ENCODE data around the gene TMC6.
"Not testable (repeated sequence)": the region's sequence is repeated elsewhere in the genome, so short reads cannot be mapped to it uniquely, and the experiment has no call there.

The TMC6 gene, protein sequence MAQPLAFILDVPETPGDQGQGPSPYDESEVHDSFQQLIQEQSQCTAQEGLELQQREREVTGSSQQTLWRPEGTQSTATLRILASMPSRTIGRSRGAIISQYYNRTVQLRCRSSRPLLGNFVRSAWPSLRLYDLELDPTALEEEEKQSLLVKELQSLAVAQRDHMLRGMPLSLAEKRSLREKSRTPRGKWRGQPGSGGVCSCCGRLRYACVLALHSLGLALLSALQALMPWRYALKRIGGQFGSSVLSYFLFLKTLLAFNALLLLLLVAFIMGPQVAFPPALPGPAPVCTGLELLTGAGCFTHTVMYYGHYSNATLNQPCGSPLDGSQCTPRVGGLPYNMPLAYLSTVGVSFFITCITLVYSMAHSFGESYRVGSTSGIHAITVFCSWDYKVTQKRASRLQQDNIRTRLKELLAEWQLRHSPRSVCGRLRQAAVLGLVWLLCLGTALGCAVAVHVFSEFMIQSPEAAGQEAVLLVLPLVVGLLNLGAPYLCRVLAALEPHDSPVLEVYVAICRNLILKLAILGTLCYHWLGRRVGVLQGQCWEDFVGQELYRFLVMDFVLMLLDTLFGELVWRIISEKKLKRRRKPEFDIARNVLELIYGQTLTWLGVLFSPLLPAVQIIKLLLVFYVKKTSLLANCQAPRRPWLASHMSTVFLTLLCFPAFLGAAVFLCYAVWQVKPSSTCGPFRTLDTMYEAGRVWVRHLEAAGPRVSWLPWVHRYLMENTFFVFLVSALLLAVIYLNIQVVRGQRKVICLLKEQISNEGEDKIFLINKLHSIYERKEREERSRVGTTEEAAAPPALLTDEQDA

DNA sequence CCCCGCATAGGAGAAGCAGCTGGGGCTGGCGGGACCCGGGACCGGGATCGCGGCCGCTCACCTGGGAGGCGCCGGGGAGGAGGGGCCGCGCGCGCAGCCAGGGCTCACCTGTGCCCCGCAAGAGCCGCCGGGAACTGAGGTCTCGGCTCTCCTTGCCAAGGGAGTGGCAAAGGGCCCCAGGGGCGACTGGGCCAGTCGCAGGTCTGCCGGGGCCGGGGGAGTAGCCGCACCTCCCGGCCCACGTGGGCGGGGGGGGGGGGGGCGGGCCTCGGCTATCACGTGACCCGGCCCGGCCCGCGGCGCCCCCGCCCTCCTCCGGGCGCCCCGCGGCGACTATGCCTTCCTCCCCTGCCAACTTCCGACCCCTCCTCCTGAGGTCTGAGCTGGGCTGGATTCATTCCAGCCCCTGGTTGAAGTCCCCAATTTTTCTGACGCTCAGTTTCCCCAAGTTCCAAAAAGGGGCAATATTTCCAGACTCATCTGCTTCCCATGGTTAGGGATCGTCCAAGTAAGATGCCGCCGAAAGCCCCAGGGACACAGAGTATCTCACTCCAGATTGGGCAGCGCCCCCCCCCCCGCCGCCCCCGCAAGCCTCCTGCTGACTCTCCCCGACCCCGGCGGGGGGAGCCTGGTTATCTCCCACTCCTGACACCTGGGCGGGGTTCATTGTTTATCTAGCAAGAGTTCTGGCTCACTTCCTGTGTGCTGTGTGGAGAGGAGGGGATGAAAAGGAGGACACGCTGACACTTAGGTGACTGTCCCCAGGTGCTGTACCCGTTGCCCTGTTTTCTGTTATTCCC is at the start of gene TMC6:
Gene TMC6, minus strand, starts transcription at position 205 of the 800 bp plus-strand sequence. CDS start 1,923 bp downstream, outside the sequence.
- peak in 1 of 2 donors; percentile 51 for DNase-seq

DNA sequence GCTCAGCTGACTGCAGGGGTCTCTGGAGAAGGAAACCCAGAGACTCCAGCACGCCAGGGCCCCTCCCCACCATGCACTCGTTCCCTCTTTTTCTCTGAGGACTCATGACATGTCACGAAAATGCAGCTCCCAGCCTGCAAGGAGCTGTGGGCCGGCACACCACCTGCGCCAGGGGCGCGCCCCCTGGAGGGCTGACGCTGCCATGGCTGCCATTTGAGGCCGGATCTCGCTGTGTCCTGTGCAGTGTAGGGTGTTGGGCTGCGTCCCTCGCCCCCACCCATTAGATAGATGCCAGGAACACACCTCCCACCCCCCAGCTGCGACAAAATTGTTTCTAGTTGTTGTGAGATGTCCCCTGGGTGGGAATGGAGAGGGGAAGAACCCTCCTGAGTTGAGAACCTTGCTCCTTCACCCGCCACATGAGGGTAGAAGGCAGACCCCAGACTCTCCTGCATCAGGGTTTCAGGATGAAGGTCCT is 48.0 kb upstream of the TMC6 start:
- peak; percentile 33 to 53 for DNase-seq

DNA sequence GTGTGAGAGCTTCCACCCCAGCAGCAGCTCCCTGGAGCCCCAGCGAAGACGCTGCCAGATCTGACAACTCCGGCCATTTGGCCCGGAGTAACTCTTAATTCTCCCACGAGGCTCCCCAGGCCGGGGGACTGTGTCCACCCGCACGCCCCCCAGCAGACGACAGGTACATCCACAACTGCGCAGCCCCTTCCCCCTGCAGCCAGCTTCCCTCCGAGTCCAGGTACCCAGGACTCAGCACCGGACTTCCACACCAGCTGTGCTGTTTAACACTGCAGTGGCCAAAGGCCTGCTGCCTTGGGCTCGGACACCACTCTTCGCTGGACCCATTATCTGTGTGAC is 47.1 kb upstream of the TMC6 start:
- no peak for DNase-seq

DNA sequence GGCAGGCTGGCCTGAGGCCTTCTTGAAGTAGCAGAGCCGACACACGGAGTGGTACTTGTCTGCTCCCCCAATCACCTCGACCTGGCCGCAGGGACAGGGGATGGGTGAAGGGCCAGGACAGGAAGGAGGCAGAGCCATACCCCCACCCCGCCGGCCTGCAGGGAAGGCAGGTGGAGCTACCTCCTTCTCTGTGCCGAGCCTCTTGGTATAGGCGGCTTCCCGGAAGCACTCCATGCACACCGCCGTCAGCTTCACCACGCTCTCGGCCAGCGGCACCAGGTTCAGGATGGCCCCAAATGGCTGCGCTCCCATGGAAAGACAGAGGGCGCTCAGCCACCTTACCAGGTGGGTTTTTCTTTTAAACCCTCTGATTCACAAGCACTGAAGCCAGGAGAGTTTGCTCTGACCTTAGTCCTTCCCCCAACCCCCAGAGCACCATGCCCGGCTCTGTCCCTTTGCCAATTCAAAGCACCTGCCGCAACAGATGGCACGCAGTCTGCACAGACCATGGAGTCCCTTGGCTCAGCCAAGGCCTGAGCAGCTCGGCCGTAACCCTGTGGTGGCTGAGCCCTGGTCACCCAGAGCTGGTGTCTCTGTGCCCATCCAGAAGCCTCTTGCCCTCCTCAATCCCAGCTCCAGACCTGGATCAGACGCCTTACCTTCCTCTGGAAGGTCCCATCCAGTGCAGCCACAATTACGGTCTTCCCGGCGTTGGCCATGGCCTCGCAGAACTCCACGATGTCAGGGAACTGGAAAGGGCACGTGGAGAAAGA is 46.5 kb upstream of the TMC6 start:
- DNase-seq = no peak

DNA sequence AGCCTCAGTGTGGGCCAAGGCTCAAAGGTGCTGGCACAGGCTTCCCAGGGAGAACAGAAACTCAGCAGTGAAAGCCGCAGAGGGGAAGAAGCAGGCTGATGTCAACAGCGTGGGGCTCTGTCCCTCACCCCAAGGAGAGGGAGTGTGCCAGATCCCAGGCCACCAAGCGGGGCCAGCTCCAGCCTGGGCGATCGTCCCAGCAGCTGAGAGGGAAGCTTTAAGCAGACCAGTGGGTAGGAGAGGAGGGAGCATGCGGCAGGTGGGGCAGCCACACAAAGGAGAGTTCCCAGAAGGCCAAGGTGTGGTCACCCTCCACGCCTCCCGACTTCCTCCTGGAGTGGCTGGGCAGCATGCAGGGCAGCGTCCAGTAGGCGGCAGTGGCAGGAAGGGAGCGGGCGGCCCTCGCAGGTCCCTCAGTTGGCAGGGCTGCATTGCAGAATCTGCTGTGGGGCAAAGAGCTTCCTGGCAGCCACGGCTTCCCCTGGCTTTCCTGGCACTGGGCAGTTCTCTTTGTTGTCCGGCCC is 45.9 kb upstream of the TMC6 start:
- peak in 1 of 2 donors; percentile 41 for DNase-seq

DNA sequence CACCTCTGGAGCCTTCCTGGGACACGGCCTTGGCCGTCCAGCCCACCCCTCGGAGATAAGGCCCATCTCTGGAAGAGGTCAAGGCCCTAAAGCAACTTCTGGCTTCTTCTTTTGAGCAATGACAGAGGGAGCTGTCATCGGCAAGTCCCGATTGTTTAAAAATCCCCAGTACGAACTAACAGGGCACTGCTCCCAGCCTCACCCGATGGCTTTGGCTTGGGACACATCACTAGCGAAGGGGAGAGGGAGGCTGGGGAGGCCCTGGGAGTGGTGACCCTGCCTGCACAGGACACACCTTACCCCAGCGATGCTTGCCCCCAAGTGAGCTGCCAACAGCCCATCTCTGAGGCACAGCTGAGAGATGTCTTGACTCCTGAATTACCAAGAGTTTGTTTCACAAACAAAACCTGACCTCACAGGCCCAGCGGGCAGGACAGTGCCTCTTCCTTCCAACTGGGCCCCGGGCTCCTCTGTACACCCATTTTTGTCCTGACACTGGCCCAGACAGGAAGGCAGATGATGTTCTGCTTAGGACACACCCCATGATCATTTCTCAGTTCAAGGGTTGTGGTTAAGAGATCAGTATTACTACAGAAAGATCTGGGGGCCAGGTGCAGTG is 44.7 kb upstream of the TMC6 start:
- DNase-seq = no peak

DNA sequence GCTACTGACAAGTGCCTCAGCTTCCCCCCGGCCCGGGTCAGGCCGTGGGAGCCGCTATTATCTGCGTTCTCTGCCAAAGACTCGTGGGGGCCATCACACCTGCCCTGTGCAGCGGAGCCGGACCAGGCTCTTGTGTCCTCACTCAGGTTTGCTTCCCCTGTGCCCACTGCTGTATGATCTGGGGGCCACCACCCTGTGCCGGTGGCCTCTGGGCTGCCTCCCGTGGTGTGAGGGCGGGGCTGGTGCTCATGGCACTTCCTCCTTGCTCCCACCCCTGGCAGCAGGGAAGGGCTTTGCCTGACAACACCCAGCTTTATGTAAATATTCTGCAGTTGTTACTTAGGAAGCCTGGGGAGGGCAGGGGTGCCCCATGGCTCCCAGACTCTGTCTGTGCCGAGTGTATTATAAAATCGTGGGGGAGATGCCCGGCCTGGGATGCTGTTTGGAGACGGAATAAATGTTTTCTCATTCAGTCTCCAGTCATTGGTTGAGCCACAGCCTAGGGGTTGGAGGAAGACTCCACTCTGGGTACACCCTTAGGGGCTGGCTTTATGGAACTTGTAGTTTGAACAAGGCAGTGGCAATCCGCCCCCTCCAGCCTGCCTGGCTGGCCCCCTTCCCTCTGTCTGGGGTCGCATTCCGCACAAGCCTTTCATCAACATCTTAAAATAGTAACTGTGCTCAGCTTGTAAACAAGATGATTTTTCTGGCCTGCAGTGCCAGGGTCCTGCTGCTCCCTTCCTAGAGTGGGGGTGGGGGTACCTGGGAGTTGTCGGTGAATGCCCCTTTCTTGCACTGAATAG is 43.9 kb upstream of the TMC6 start:
- DNase-seq = peak in 1 of 2 donors; percentile 29

DNA sequence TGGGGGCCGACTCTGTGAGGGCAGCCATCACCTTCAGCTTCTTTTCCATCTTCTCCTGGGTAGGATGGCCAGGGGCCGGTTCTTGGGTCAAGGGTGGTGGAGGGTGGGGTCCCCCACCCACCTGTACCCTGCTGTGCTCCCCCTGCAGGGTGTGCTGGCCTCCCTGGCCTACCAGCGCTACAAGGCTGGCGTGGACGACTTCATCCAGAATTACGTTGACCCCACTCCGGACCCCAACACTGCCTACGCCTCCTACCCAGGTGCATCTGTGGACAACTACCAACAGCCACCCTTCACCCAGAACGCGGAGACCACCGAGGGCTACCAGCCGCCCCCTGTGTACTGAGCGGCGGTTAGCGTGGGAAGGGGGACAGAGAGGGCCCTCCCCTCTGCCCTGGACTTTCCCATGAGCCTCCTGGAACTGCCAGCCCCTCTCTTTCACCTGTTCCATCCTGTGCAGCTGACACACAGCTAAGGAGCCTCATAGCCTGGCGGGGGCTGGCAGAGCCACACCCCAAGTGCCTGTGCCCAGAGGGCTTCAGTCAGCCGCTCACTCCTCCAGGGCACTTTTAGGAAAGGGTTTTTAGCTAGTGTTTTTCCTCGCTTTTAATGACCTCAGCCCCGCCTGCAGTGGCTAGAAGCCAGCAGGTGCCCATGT is 43.2 kb upstream of the TMC6 start:
- DNase-seq = not testable (repeated sequence)

DNA sequence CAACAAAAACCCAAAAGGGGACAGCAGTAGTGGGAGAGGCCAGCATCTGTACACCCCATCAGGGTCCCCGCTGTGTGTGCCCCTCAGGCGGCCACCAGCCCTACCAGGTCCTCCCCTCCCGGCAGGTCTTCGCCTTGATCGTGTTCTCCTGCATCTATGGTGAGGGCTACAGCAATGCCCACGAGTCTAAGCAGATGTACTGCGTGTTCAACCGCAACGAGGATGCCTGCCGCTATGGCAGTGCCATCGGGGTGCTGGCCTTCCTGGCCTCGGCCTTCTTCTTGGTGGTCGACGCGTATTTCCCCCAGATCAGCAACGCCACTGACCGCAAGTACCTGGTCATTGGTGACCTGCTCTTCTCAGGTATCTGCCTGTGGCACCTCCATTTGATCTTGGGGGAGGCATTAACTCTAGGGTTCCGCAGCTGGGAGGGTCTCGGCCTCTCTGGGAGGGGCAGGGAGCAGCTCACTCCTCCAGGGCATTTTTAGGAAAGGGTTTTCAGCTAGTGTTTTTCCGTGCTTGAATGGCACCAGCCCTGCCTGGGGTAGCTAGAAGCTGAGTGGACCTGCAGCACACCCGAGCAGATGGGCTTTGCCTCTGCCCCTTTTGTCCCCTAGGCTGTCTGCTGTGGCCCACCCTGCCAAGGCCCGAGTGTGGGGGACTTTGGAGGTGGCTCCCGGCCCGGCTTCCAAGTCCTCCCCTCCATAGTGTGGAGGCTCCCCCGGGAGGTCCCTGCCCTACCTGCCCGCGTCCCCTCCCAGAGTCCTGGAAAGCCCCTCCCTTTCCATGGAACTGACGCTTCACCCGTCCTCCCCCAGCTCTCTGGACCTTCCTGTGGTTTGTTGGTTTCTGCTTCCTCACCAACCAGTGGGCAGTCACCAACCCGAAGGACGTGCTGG is 42.4 kb upstream of the TMC6 start:
- DNase-seq = no peak

DNA sequence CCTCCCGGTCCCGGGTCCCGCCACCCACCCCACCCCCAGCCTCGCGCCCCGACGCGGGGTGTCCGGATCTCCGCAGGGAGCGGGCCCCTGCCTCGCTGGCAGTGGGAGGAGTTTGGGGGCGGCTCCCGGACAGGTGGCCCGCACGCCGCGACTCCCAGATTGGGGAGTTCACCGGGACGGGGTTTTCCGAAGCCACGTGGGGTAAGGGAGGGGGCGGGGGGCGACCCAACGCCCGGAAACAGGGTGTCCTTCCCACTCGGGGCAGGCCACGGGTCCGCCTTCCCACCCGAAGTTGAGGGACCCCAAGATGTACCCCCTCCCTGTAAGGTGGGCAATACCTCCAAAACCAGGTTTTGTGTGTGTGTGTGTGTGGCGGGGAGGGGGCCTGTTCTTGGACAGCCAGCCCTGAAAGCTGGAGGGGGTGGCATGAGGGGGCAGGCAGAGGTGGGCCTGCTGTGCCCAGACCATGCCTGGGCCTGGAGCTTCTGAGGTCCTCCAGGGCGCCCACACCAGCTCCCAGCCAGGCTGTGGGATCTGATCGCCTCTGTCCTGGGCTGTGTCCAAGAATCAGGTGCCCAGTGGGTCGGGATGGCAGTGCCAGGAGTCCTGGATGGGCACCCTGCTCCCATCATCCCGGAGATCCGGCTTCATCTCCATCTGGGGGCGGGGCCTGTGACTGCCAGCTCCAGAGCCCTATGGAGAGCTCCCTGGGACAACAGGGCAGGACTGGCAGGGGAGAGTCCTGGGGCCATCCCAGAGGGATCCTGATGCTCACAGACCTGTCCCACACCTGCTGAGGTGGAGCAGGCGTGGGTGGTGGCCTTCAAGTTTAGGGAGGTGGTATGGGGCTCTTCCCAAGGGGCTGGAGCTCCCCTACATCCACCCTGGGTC is 40.6 kb upstream of the TMC6 start:
- DNase-seq = no peak

DNA sequence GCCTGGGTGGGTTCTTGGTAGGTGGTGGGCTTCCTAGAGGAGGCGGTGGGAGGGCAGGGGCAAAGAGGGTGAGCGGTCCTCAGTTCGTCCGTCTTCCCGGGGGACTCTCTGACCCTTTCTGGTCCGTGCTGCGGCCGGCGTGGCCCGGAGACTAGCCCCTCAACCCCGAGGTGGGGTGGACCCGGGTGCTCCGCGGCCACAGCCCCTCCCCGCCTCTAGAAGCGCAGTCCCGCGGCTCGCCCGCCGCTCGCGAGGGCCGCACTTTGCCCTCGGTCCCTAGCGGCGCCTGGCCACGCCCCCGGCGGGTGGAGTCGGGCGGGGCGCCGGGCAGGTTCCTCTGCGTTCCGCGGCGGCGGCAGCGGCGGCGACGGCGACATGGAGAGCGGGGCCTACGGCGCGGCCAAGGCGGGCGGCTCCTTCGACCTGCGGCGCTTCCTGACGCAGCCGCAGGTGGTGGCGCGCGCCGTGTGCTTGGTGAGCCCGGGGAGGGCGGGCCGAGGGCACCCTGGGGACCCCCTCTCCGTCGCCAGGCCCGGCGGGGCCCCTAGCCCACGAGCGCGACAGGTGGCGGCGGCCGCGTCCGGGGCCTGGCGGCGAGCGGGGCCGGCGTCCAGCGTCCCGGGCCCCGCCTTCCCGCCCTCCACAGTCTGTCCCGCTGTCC is 39.8 kb upstream of the TMC6 start, which contains the start of gene SYNGR2:
Gene SYNGR2, plus strand, starts transcription at position 340 of the 661 bp plus-strand sequence. Its CDS starts 36 bp downstream, at position 376.
- DNase-seq = peak; percentile 48 to 50

DNA sequence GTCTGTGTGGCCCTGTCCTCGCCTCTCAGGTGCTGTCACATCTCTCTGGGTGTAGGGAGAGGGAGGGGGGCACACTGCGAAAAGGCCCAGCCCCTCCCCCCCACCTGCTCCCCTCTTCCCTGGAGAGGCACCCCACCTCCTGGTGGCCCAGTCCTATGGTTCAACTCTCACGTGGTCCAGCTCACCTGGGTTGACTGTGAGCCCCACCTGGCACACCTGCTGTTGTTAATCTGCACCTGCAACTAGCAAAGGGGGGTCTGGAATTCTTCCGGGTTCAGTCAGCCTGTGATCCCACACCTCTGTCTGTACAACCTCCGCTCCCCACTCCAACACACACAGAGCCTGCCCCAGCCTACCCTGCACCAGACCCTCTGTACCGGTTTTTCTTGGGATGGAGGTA is 37.9 kb upstream of the TMC6 start:
- no peak for DNase-seq

DNA sequence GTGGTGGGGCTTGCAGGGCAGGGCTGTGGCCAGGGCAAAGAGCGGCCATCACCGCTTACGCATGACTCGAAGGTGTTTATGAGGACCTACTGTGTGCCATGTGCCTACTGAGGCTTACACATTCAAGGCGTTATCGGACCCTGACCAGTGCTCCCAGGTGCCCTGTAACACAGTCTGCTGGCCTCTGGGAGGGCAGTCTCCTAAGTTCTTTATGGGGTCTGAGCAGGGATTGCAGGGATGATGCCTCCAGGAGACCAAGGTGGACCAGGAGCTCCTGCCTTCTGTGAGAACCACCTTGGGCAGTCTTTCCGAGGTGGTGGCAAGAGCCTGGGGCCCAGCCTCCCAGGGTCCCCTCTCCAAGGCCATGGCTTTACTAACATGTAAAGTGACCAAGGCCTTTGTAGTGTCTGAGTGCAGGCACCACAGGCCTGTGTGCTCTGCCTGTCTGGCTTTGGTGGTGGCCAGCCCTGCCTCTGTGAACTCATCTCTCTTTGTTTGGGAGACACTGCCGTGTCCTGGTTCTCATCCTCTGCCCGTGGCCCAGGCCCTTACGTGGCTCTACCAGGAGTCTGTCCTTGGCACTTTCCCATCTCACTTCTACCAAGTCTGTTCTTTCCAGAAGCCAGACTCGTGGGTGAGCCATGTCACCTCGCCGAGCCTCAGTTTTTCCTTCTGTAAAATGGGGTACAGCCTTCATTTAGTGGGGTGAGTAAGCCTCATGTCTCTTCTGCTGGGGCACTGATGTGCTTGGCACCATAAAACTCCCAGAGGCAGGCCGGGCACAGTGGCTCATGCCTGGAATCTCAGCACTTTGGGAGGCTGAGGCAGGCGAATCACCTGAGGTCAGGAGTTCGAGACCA is 36.4 kb upstream of the TMC6 start:
- DNase-seq = no peak

DNA sequence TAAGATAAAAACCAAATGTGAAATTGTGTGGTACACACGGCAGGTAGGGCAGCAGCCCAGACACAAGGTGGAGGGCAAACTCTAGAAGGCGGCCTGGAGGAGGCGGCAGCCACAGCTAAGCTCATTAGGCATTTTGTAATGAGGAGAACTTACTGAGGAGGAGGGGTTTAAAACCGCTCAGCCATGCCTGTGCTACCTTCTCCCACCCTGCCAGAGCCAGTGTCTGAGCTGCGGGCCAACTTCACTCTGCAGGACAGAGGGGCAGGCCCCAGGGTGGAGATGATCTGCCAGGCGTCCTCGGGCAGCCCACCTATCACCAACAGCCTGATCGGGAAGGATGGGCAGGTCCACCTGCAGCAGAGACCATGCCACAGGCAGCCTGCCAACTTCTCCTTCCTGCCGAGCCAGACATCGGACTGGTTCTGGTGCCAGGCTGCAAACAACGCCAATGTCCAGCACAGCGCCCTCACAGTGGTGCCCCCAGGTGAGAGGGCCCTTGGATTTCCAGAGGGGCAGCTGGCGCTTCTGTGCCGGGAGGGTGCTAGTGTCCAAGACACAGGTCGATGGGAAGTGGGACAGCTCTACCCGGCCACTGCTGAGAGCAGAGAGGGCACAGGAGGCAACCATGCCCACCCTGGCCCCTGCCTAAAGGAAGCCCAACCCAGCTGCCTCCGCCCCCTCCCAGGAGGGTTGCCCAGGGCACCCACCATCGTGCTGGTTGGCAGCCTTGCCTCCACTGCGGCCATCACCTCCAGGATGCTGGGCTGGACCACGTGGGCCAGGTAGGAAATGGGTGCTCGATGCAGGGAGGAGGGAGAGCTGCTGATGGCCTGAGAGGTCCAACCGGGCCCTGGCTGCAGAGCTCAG is 35.6 kb upstream of the TMC6 start:
- no peak for DNase-seq

DNA sequence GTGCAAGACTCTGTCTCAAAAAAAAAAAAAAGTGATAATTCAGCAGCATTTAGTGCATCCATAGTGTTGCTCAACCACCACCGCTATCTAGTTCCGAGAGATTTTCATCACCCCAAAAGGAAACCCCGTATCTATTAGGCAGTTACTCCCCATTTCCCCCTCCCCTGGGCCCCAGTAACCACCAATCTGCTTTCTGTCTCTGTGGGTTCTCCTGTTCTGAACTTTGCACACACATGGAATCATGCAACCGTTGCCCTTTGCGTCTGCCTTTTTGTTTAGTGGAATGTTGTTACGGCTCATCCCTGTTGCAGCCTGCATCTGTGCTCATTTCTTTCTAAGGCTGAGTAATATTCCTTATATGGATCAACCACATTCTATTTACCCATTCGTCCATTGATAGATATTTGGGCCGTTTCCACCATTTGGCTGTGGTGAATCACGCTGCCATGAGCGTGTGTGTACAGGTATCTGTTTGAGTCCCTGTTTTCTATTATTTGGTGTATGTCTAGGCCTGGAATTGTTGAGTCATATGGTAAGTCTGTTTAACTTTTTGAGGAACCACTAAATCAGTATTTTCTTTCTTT is 31.1 kb upstream of the TMC6 start:
- peak in 1 of 2 donors; percentile 65 for DNase-seq

Measured in bone marrow (tissue), 2 donors.